HG02973 (cell line): ENCODE measurements around the gene TMEM108.

Experiments used
- ATAC-seq: cut with Tn5 transposase; IDR thresholded peaks from one replicate; pipeline ENCODE4 v1.9.1; 2021; ENCODE audit warnings: moderate library complexity; ENCODE audit not compliant: unreplicated experiment

Gene TMEM108

DNA sequence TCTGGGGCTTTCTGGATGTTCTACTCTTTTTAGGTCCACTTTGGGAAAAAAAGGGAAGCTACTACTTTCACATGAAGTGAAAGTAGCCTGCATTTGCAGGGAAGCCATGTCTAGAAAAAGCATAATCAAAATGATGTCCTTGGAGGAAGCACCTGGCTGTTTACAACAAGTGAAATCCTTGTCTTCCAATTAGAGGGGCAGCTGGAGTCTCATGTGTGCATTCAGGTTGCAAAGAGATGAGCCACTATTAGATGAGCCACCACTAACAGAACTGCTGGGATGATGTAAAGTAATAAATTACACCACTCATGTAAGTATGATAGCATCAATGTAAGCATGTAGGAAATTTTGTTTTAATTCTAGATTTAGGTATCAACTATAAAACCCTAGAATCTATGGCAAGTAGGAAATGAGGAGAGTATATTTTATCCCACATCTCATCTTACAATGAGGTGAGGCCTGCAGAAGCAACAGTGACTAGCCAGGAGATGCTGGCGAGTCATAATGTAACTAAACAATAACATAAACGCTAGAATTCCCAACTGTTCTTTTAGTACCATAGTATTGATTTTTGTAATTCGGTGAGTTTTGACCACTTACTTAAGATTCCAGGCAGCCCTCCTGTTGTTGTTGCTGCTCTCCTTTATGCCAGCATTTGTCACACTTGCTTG lies 75.9 kb downstream of the TMEM108 start:
- no peak for ATAC-seq

- ATAC-seq, result no peak
These were observed 77.0 kb downstream of the TMEM108 start for GRCh38 chr3:133115176-133115575.

DNA sequence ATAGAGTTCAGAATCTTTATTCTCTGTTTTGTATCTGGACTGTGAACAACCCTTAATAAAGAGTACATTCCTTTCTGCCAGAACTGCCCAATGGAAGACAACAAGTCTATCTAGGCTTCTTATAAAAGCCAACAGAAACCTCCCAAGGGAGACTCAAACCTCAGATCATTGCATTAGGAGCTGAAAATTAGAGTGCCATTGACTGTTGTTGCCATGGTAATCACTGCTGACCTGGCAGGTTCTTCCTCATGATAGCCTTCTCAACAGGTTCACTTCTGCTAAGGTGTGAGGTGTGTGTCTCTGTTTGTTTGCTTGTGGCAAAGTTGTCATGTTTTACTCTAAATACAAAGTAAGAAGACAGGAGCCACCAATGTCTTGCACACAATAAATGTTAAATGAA lies 79.2 kb downstream of the TMEM108 start:
- ATAC-seq, result no peak

GRCh38 chr3:133119176-133119575 lies 81.0 kb downstream of the TMEM108 start:
- ATAC-seq, result no peak

- no peak for ATAC-seq
These were observed 83.3 kb downstream of the TMEM108 start for GRCh38 chr3:133121450-133121849.

GRCh38 chr3:133123636-133124035 lies 85.4 kb downstream of the TMEM108 start:
- no peak for ATAC-seq

- no peak for ATAC-seq
These were observed 86.3 kb downstream of the TMEM108 start for GRCh38 chr3:133124511-133124910.

DNA sequence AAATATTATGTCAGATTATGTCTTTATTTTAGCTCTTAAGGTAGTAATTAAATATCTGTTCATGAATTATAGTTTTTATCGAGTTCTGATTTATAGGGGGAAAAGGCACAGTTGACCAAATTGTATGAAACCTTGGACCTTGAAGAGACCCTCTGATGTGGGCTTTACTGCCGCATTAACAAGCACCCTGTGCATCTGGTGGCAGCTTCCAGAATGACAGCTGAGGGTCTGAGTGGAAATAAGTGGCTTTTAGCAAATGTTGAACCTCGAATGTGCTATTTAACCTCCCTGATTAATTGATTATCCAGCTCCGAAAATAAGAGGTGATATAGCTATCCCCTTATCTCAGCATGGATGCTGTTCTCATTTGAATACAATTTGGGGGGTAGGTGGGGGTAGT lies 87.0 kb downstream of the TMEM108 start:
- no peak for ATAC-seq

DNA sequence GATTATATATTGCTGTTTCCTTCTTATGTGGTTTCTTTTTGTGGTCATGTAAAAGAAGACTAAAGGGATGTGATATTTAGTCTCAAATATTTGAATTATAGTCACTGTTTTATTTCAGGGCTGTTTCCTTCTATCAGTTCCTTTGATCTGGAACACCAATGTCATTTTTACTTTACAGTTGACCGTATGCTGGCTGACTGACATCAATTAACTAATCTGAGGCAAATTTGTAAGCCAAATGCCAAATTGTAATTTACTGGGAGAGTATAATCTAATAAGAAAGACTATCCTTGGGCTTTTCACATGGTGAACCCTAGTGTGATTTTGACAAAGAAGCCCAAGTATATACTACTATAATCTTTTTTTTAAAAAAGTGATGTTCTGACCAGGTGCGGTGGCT lies 87.6 kb downstream of the TMEM108 start:
- ATAC-seq, result no peak

GRCh38 chr3:133127381-133127780 lies 89.2 kb downstream of the TMEM108 start:
- no peak for ATAC-seq

GRCh38 chr3:133130168-133130567 lies 92.0 kb downstream of the TMEM108 start:
- no peak for ATAC-seq

- no peak for ATAC-seq
These were observed 97.1 kb downstream of the TMEM108 start for GRCh38 chr3:133135306-133135705.

DNA sequence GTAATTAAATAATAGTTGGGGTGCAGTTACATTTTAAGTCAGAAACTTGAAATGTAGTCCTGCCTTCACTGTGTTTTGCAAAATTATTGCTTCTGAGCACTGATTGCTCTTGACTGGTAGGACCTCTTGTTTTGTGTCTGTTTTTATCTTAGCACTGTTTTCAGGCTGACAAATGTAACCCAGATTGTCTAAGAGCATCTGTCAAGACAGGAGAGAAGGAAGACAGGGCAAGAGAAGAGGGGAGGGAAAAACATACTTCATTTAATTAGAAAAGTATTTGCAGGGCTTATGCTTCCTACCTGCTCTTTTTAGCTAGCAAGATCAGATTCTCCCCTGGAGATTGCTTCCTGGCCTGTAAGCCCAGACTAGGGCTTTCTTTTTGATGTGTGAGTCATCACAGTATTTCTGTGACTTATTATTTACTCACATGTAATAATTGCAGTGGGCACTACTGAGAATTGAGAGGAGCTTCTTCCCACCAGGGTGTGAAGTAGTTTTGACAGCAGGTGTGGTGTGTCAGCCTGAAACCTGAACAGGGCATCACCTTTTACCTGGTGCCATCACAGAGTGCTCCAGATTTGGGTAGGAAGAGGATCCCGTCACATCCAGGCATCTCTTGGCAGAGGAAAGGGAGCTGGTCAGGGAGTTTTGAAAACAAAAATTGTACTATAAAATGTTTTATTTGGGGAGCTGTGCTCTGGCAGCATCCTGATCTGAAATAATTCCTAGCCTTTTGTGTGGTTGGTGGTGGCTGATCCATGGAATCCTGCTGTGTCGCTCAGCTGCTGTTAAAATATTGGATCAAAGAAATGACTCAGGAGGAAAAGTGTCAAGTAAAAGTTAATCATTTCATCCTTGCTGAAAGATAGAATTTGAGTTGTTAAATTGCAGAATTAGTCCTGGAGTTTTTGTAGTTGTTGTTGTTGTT lies 98.2 kb downstream of the TMEM108 start:
- ATAC-seq, result peak; percentile 59

GRCh38 chr3:133137042-133137996 lies 99.1 kb downstream of the TMEM108 start:
- ATAC-seq, result no peak

DNA sequence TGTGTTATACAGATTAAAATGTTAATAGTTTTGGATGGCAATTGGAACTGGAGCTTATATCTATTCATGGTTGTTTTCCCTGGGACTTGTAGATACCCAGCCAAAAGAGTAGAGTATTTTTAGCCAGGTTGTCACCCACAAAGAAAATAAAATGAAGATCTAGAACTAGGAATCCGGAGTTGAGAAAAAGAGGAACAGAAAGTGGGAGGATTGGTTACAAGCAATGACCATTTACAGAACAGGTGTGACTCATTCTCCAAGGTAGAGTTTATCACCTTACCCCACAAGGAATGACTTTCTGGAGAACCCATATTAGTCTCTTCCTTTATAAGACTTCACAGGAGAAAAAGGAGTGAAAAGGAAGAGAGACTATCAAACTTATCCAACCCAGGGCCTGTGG lies 99.8 kb downstream of the TMEM108 start:
- peak; percentile 87 for ATAC-seq

DNA sequence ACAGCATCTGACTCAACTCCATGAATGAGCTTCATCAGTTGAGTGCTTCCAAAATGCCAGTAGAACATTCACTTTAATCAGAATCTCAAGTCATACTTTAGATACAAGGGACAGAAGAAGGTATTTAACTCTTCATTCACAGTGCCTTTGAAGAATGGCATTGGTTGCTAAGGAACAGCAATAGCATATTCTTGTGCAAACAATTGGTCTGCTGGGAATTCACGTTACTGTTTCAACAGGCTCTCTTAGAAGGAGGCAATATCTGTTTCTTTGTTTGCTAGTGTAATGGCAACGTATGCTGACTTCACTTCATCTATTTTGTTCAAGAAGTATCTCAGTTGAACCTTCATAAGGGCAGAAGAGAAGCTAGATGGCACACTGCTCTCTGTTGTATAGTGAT lies 113.9 kb downstream of the TMEM108 start:
- no peak for ATAC-seq

DNA sequence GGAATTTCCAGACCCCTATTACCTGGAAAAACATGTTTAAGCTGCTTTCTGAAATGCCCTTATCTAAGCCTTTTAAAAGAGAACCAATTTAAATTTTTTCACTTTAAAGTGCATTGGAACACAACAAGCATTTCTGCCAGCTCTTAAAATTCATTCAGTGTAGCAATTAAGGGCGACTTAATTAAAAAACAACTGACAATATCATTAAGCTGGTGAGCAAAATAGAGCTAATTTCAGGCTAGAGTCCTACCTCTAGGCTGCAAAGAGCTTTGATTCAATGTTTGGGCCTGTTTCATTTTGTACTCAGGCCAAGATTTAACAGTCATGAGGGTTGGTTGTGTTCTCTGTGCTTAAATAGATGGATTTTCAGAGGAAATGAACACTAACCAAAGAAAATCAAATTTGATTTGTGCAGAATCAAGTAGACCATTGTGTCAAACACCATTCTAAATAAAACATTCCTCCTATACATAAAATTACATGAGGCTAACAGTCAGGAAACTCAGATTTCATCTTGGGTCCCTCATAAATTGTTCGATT lies 114.6 kb downstream of the TMEM108 start:
- ATAC-seq, result no peak

DNA sequence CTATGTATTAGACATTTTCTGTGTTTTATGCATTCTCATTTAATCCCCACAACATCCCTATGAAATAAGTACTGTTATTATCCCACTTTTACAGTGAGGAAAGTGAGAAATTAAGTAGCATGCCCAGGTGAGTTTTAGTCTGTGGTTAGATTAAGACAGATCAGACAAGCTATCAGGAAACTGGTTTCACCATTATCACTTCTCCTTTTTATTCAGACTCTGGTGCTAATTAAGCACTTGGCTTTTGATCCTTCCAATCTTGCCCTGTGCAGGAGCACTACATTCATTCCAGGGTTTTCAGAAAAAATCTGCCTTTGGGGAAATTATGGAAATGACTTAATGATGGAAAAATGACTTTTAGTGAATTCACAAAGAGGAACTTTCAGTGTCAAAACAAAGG lies 115.2 kb downstream of the TMEM108 start:
- ATAC-seq, result no peak

GRCh38 chr3:133157716-133158115 lies 119.5 kb downstream of the TMEM108 start:
- ATAC-seq, result no peak

GRCh38 chr3:133158686-133159085 lies 120.5 kb downstream of the TMEM108 start:
- no peak for ATAC-seq
